Hepatocyte (in vitro differentiated cells): ENCODE data around the gene SAPCD1. TPM values are rescaled to one million over a fixed set of nuclear protein-coding genes. Genes with fewer than 3 reads are reported as not detected.

Experiments
- DNase-seq: peaks from one replicate; pipeline ENCODE4 v3.0.0-alpha.2; 2016; ENCODE audit warnings: low spot score
- H2AFZ ChIP-seq: fragments of 200-600 bp; sonication (generic); 2 replicates; pipeline ENCODE4 v1.6.0; 2016; ENCODE audit warnings: antibody characterized with exemption, mild to moderate bottlenecking
- H3K27ac ChIP-seq: fragments of 200-600 bp; sonication (generic); 2 replicates; pipeline ENCODE4 v1.5.1; 2016; ENCODE audit warnings: mild to moderate bottlenecking
- H3K27me3 ChIP-seq: fragments of 200-600 bp; sonication (generic); 2 replicates; pipeline ENCODE4 v1.6.1; 2016
- H3K36me3 ChIP-seq: fragments of 200-600 bp; sonication (generic); replicated peaks from 2 replicates; pipeline ENCODE4 v1.5.1; 2016; ENCODE audit warnings: low read depth; ENCODE audit not compliant: insufficient read depth
- H3K4me1 ChIP-seq: fragments of 200-600 bp; sonication (generic); 2 replicates; pipeline ENCODE4 v1.5.1; 2016; ENCODE audit warnings: mild to moderate bottlenecking, moderate library complexity; ENCODE audit not compliant: insufficient read depth
- H3K4me2 ChIP-seq: fragments of 200-600 bp; sonication (generic); 2 replicates; pipeline ENCODE4 v1.6.0; 2016
- H3K4me3 ChIP-seq: fragments of 200-600 bp; sonication (generic); 2 replicates; pipeline ENCODE4 v1.5.1; 2016; ENCODE audit warnings: mild to moderate bottlenecking
- H3K79me2 ChIP-seq: fragments of 200-600 bp; sonication (generic); 2 replicates; pipeline ENCODE4 v1.6.0; 2017; ENCODE audit warnings: mild to moderate bottlenecking
- H3K9me2 ChIP-seq: fragments of 200-600 bp; sonication (generic); replicated peaks from 2 replicates; pipeline ENCODE4 v1.6.0; 2017; ENCODE audit warnings: mild to moderate bottlenecking; ENCODE audit not compliant: insufficient read depth
- H3K9me3 ChIP-seq: fragments of 200-600 bp; sonication (generic); 2 replicates; pipeline ENCODE4 v1.5.1; 2016; ENCODE audit warnings: low read depth, mild to moderate bottlenecking
- H4K20me1 ChIP-seq: fragments of 200-600 bp; sonication (generic); 2 replicates; pipeline ENCODE4 v1.6.0; 2016; ENCODE audit warnings: mild to moderate bottlenecking; ENCODE audit not compliant: insufficient read depth, poor library complexity, severe bottlenecking
- EZH2 ChIP-seq: fragments of 200-600 bp; sonication (generic); IDR thresholded peaks from 2 replicates; pipeline ENCODE4 v1.6.1; 2016; ENCODE audit warnings: antibody characterized with exemption, mild to moderate bottlenecking, borderline replicate concordance
- EZH2phosphoT487 ChIP-seq: fragments of 200-600 bp; sonication (generic); IDR thresholded peaks from one replicate; pipeline ENCODE4 v1.6.1; 2018; ENCODE audit warnings: antibody characterized with exemption, mild to moderate bottlenecking, low read depth, moderate library complexity; ENCODE audit not compliant: unreplicated experiment, severe bottlenecking
- WGBS: methylation state at CpG from one replicate; pipeline ENCODE4 v1.1.6; 2016; ENCODE audit warnings: low lambda C conversion rate; ENCODE audit errors: missing lambda C conversion rate; 5-methylcytosine and 5-hydroxymethylcytosine counted together
- polyA plus RNA-seq: library from polyadenylated mRNA; unstranded; fragments of >200 nt; fragmentation: Nextera tagmentation; extraction: Ambion mirVana; gene quantifications from 2 replicates; pipeline ENCODE4 v1.2.1, GENCODE V29; 2016
- total RNA-seq: library from RNA; depleted of rRNA; stranded (reverse); fragments of >200 nt; gene quantifications from 2 replicates; pipeline ENCODE4 v1.2.3, GENCODE V29; 2014
- TF ChIP-seq, protein P1 (sequence below): fragments of 200-600 bp; sonication (generic); IDR thresholded peaks from 2 replicates; pipeline ENCODE4 v1.5.1; 2016; ENCODE audit warnings: antibody characterized with exemption, mild to moderate bottlenecking; ENCODE audit not compliant: poor library complexity

The SAPCD1 gene
- total and polyA plus RNA-seq, 2 experiments from 2014 or later, result 1.4 to 2.0 TPM

DNA sequence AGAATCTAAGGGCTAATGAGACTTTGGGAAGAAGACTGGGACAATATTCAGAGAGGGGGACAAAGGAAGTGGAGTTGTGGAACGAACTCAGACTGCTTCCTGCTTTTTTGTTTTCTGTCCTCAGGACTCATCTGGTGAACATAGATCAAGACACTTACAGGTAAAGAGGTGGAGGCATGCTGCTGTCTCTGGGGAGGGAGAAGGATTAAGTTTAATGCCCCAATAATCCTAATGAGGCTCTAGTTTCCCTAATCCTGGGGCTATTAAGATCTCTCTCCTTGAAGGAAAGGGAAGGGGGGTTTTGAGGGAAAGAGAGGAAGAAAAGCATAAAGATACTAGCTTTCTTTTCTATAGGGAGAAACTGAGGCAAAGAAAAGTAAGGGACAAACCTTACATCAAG, 18.0 kb upstream of the SAPCD1 start:
- DNase-seq, result no peak
- H3K27me3 ChIP-seq, result no peaks in the 10 kb centered on the region
- no peak overlapping the region for H3K27ac ChIP-seq
- H3K79me2 ChIP-seq, result no peaks in the 10 kb centered on the region
- no peak for TF ChIP-seq EZH2
- TF ChIP-seq EZH2phosphoT487, result no peak
- TF ChIP-seq, protein P1, sequence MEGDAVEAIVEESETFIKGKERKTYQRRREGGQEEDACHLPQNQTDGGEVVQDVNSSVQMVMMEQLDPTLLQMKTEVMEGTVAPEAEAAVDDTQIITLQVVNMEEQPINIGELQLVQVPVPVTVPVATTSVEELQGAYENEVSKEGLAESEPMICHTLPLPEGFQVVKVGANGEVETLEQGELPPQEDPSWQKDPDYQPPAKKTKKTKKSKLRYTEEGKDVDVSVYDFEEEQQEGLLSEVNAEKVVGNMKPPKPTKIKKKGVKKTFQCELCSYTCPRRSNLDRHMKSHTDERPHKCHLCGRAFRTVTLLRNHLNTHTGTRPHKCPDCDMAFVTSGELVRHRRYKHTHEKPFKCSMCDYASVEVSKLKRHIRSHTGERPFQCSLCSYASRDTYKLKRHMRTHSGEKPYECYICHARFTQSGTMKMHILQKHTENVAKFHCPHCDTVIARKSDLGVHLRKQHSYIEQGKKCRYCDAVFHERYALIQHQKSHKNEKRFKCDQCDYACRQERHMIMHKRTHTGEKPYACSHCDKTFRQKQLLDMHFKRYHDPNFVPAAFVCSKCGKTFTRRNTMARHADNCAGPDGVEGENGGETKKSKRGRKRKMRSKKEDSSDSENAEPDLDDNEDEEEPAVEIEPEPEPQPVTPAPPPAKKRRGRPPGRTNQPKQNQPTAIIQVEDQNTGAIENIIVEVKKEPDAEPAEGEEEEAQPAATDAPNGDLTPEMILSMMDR, result no peak
- H2AFZ ChIP-seq, result no peak overlapping the region
- no peaks in the 10 kb centered on the region for H4K20me1 ChIP-seq
- H3K4me3 ChIP-seq, result no peak overlapping the region
- no peaks in the 10 kb centered on the region for H3K9me3 ChIP-seq
- no peaks in the 10 kb centered on the region for H3K9me2 ChIP-seq
- H3K36me3 ChIP-seq, result no peaks in the 10 kb centered on the region
- 42% methylated on average over 1 of the region's 1 CpG for WGBS
- H3K4me2 ChIP-seq, result no peak overlapping the region
- H3K4me1 ChIP-seq, result peaks cover 6% of the 10 kb centered on the region

GRCh38 chr6:31749301-31750036, 13.0 kb upstream of the SAPCD1 start:
- DNase-seq, result peak; percentile 25
- TF ChIP-seq, protein P1, result no peak
- no peak for TF ChIP-seq EZH2
- no peak for TF ChIP-seq EZH2phosphoT487
- Histone ChIP-seq H4K20me1 (no peaks in the 10 kb centered on the region), H3K27ac (no peak overlapping the region), H3K36me3 (no peaks in the 10 kb centered on the region), H2AFZ (no peak overlapping the region), H3K27me3 (no peaks in the 10 kb centered on the region), H3K4me3 (no peak overlapping the region), H3K4me1 (no peaks in the 10 kb centered on the region), H3K9me2 (no peaks in the 10 kb centered on the region), H3K79me2 (no peaks in the 10 kb centered on the region), H3K4me2 (no peak overlapping the region), H3K9me3 (no peaks in the 10 kb centered on the region)
- 82% methylated on average over 8 of the region's 8 CpGs for WGBS

- Histone ChIP-seq H3K27me3 (no peaks in the 10 kb centered on the region), H2AFZ (no peak overlapping the region), H3K4me2 (no peak overlapping the region), H4K20me1 (no peaks in the 10 kb centered on the region), H3K27ac (no peak overlapping the region), H3K4me3 (no peak overlapping the region), H3K9me2 (no peaks in the 10 kb centered on the region), H3K36me3 (no peaks in the 10 kb centered on the region), H3K4me1 (no peaks in the 10 kb centered on the region), H3K9me3 (no peaks in the 10 kb centered on the region), H3K79me2 (no peaks in the 10 kb centered on the region)
- no peak for DNase-seq
- TF ChIP-seq EZH2phosphoT487 (no peak), EZH2 (no peak)
- TF ChIP-seq, protein P1, result no peak
- 79% methylated on average over 7 of the region's 7 CpGs for WGBS
Measured at GRCh38 chr6:31750411-31751022, 11.9 kb upstream of the SAPCD1 start.
